Peyer's patch (tissue), 4 donors: Measurements from ENCODE around the gene WTIP.

Experiments
- CTCF ChIP-seq, 6 experiments: fragments of 450-650 bp in 4 of 6; fragments of 200-600 bp in 2 of 6; sonication (generic) in 1 of 6; IDR thresholded peaks; one replicate each; pipeline ENCODE4 v1.5.1; 2017 to 2019; ENCODE audit warnings: antibody characterized with exemption in 6 of 6, mild to moderate bottlenecking in 3 of 6, moderate library complexity in 1 of 6
- POLR2A ChIP-seq, 2 donors: fragments of 450-650 bp; IDR thresholded peaks; one replicate each; pipeline ENCODE4 v1.5.1; 2017; ENCODE audit warnings: antibody characterized with exemption in 2 of 2, mild to moderate bottlenecking in 2 of 2, moderate library complexity in 2 of 2

GRCh38 chr19:34480971-34481841 is at the start of gene WTIP:
- TF ChIP-seq CTCF (IDR thresholded peaks at IDR 0.05) (no peak), POLR2A (IDR thresholded peaks at IDR 0.05) (no peak)
